Hematopoietic multipotent progenitor cell treated with erythropoietin and hydrocortisone succinate and interleukin-3 and kit ligand, for 15 days (in vitro differentiated cells): ENCODE data around the gene HOXA4.

ENCODE experiments used
- DNase-seq: peaks from one replicate; pipeline ENCODE4 v3.0.0-alpha.2; 2015; ENCODE audit warnings: low spot score

The HOXA4 gene

GRCh38 chr7:27157702-27158431 is 27.3 kb upstream of the HOXA4 start:
- DNase-seq = no peak

GRCh38 chr7:27156916-27157701 is 26.6 kb upstream of the HOXA4 start:
- no peak for DNase-seq

- no peak for DNase-seq
Observed at GRCh38 chr7:27156508-27156898, 25.9 kb upstream of the HOXA4 start, which contains the start of gene HOXA7. Gene HOXA7 (minus strand): TSS chr7:27156675. CDS start chr7:27156545, 130 bp downstream.

- no peak for DNase-seq
Observed at GRCh38 chr7:27155816-27156507, 25.4 kb upstream of the HOXA4 start.

- DNase-seq = no peak
Observed at GRCh38 chr7:27154901-27155815, 24.6 kb upstream of the HOXA4 start.

GRCh38 chr7:27154369-27154768 is 23.8 kb upstream of the HOXA4 start:
- DNase-seq = no peak

DNA sequence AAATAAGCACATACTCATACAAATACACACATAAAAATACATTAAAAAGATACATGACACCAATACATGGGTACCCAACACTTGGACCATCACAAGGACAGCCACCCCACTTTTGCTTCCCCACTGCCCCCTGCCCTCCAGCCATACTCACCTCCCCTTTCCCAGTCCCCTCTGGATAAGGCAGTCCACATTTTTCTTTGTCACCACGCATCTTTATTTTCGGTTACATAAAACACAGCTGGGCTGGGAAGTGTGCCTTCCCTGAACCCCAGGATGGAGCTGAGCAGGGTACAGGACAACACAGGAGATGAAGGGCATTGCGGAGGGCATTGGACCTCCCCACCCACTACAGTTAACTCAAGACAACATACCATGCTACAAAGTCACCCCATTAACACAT is 23.0 kb upstream of the HOXA4 start:
- no peak for DNase-seq

- no peak for DNase-seq
Observed at GRCh38 chr7:27152816-27153442, 22.4 kb upstream of the HOXA4 start.

DNA sequence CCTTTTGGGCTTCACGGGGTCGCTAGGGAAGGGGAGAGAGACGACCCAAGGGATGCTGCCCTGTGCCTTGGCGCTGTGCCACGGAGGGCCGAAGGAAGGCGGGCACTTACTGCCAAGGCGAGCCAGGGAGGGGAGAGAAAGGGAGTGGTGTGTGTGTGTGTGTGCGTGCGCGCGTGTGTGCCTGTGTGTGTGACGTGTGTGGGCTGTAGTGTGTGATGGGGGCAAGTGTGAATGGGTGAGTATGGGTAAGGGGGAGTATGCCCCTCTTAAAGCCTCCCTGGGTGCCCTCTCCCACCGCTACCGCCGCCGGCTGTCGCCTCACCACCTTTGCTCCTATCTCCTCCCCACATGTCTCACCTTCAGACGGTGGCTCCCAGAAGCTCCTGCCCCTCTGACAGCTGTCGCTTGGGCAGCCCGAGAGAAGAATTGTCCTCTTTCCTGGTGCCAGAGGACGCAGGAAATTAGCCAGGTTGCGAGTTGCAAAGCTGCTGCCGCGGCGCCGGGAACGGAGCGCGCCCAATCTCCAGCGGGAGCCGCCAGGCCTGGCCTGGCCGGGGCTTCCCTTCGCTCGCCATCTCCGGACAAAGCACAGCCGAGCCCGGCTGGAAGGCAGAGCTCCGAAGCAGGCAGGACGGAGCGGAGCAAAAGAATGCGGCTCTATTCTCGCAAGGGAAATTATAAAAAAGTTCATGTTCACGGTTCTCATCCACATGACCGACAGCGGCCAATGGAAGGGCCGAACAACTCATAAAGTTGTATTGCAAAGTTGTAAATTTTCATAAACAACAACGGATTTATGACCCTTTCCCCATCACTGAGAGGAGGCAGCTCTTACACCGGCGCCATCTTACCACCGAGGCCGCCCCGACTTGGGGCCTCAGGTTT is 21.6 kb upstream of the HOXA4 start, which contains the start of gene HOXA3:
Gene HOXA3, minus strand, starts transcription at position 653 of the 885 bp plus-strand sequence. CDS start 41,943 bp downstream, outside the sequence.
- no peak for DNase-seq

DNA sequence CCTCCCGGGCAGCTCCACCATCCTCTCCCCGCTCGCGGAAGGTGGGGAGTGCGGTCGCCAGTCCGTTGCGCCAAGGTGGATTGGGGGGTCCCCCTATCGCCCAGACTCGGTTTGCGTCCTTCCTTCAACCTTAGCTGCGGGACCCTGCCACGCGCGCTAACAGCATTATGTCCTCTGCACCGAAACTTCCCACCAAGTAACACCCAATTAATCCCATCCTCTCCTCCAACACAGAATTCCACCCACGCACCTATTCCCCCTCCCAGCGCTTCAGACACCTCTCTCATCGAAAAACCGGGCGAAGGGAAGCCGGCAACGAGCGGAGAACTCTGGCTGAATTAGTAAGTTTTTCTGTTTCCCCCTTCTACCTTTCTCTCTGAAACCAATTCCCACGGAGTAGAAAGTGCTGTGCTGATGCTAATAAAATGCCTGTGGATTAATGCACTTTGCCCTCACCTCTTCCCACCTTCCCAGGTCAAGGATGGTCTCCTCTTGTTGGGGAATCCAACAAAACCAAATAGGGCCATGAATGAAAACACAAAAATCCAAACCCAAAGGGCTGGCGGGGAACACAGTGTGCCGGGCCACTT is 20.9 kb upstream of the HOXA4 start:
- no peak for DNase-seq

DNA sequence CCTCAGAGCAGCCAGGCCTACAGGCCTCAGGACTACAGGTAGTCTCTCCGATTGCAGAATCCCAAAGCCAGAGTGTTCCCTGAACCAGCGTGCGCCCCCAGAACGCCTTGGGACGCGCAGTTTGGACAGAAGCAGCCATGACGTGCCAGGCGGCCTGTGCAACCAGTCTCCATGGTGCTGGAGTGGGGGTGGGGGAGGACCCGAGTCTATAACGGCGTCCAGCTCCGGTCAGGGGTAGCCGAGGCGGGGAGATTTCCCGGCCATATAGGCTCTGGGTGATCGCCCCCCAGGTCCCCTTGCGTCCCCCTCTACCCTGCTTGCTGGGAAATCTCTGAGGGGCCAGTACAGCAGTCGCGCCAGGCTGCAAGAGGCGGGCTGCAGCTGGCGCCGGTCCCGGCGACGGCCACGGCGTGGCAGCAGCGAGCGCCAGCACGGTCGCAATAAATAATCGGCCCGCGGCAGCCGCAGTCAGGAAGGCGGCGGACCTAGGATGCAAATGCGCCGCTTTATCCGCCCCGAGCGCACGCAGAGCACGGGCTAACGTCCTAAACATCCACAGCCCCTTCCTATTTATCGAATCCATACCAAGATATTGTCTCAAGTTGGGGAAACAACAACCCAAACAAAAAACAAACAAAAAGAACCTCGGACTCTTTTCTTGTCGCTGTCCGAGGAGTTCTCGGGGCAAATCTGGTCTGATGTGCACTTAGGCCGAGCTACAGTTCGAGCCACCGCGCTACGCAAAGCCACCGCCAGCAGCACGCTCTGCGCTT is 20.2 kb upstream of the HOXA4 start:
- peak; percentile 40 for DNase-seq

- DNase-seq = no peak
Observed at GRCh38 chr7:27149842-27150567, 19.4 kb upstream of the HOXA4 start.

DNA sequence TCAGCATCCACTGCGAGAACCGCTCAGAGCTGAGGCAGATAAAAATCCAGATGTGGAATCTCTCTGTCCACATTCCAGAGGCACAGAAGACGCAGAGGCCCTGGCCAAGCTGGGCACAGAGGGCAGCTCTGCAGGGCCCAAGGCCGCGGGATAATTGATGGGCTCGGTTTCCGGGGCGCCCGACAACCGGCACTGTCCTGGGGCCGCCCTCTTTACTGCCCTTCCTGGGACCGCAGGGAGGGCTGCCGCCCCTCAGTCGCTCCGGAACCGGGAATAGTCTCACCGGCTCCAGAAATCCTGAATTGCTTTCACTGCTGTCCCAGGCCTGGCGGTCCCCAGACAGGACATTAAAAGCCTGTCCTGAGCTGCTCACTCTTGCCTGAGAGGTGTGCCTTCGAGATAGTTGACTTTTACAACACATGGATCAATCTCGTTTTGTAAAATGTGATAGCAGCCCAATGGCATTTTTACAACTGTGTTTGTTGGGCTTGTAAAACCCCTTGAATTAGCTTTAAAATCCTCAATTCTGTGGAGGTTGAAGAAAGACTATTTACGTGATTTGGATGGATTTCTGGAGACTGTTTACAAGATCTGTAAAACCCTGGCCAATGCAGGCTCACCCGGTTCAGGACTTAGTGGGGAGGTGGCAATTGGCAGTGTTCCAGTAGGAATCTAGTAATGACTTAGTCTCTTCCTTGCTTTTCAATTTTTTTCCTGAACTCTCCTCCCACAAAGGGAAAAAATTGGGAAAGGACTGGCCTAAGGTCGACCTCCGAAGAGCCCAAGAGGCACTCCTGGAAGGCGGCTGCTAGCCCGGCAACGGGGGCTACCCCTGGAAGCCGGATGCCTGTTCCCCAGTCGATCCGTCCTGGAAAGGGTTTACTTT is 18.4 kb upstream of the HOXA4 start:
- no peak for DNase-seq

GRCh38 chr7:27148031-27148755 is 17.6 kb upstream of the HOXA4 start:
- DNase-seq = no peak

DNA sequence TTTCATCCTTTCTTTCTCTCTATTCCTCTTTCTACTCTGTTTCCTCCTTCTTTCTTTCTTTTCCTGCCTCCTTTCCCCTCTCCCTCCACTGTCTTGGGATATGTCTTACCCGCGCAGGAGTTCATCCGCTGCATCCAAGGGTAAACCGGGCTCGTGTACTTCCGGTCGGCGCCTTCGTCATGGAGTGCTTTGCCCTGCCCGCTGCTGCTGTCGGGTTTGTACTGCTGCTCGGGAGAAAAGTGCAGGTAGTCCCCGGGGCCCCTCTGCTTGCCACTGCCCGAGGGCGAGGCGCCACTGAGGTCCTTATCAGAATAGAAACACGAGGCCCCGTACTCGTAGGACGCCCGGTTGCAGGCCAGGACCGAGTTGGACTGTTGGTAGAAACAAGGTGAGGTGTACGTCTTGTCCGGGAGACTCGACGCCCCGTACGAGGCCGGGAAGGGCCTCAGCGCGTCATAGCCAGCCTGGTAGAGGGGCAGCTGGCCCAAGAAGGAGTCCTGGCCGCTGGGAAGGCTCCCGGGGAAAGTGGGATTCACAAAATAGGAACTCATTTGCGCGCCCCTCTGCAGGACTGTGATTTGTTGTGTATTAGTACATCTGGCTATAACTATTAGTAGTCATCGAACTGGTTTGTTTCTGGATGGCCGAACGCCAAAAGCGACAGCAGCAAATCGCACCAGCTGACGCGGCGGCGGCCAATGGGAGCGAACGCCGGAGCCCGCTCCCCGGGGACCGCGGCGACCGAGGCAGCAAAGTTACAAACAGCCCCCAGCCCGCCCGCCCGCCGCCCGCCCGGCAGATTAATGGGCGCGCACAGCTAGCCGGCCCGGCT is 16.9 kb upstream of the HOXA4 start, which contains the start of gene HOXA6:
Gene HOXA6, minus strand, starts transcription at position 576 of the 832 bp plus-strand sequence. Its CDS starts 25 bp downstream, at position 551.
- no peak for DNase-seq
